Measurements from ENCODE around the gene CACTIN. TPM values are rescaled to one million over a fixed set of nuclear protein-coding genes. Genes with fewer than 3 reads are reported as not detected.
"Not testable (repeated sequence)": the region's sequence is repeated elsewhere in the genome, so short reads cannot be mapped to it uniquely, and the experiment has no call there.

Gene CACTIN
- total and polyA plus RNA-seq, 7 donors, result 6.2 to 23.9 (median 20.5) TPM

GRCh38 chr19:3669082-3669946 is 42.7 kb upstream of the CACTIN start:
- no peak for DNase-seq

GRCh38 chr19:3668331-3669081 is 41.9 kb upstream of the CACTIN start:
- Histone ChIP-seq H3K4me3 (peak overlapping the region in 2 of 4 donors; percentile 47 to 48), H3K36me3 (peaks cover 11 to 33% (median 19%) of the 10 kb centered on the region in 4 donors), H3K27ac (peak overlapping the region; percentile 99 to 100 (median 100)), H3K9me3 (no peaks in the 10 kb centered on the region), H3K4me1 (peaks cover 0 to 82% (median 77%) of the 10 kb centered on the region in 4 donors), H3K27me3 (no peaks in the 10 kb centered on the region)
- intact Hi-C loops (cut with DNase I), result loop anchor here (1.0 to 5.0 kb wide), 2 partner anchors 32 to 94 kb away; partner anchors contain the start of genes APBA3, MRPL54 and PIP5K1C
- WGBS, 2 donors, result 71 to 76% methylated on average over 34 of the region's 34 CpGs
- TF ChIP-seq EP300 (IDR thresholded peaks at IDR 0.05) (no peak), POLR2AphosphoS5 (IDR thresholded peaks at IDR 0.05) (peak in 1 of 4 donors; percentile 9)
- TF ChIP-seq, protein P1, sequence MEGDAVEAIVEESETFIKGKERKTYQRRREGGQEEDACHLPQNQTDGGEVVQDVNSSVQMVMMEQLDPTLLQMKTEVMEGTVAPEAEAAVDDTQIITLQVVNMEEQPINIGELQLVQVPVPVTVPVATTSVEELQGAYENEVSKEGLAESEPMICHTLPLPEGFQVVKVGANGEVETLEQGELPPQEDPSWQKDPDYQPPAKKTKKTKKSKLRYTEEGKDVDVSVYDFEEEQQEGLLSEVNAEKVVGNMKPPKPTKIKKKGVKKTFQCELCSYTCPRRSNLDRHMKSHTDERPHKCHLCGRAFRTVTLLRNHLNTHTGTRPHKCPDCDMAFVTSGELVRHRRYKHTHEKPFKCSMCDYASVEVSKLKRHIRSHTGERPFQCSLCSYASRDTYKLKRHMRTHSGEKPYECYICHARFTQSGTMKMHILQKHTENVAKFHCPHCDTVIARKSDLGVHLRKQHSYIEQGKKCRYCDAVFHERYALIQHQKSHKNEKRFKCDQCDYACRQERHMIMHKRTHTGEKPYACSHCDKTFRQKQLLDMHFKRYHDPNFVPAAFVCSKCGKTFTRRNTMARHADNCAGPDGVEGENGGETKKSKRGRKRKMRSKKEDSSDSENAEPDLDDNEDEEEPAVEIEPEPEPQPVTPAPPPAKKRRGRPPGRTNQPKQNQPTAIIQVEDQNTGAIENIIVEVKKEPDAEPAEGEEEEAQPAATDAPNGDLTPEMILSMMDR (IDR thresholded peaks at IDR 0.05), result no peak
- no peak for DNase-seq

More at GRCh38 chr19:3669082-3669946, 42.7 kb upstream of the CACTIN start:
- TF ChIP-seq, protein P1 (IDR thresholded peaks at IDR 0.05), result no peak
- TF ChIP-seq POLR2A (IDR thresholded peaks at IDR 0.05), result no peak
- peak in 2 of 4 donors; percentile 29 to 44 for TF ChIP-seq POLR2AphosphoS5 (IDR thresholded peaks at IDR 0.05)
- TF ChIP-seq EP300 (IDR thresholded peaks at IDR 0.05), result peak in 1 of 4 donors; percentile 6
- H3K9me3 ChIP-seq, result no peaks in the 10 kb centered on the region
- peak overlapping the region in 3 of 4 donors; percentile 47 to 51 (median 48) for H3K4me3 ChIP-seq
- 56 to 72% methylated on average over 39 of the region's 39 CpGs for WGBS, 2 donors
- H3K4me1 ChIP-seq, result peaks cover 0 to 87% (median 78%) of the 10 kb centered on the region in 4 donors
- no peaks in the 10 kb centered on the region for H3K27me3 ChIP-seq
- H3K27ac ChIP-seq, result peak overlapping the region; percentile 99 to 100 (median 100)
- H3K36me3 ChIP-seq, result peaks cover 3 to 30% (median 11%) of the 10 kb centered on the region in 4 donors
- intact Hi-C loops (cut with DNase I), result loop anchor here (5.0 kb wide), 1 partner anchor 93 kb away; the partner anchor contains the start of genes APBA3 and MRPL54

DNA sequence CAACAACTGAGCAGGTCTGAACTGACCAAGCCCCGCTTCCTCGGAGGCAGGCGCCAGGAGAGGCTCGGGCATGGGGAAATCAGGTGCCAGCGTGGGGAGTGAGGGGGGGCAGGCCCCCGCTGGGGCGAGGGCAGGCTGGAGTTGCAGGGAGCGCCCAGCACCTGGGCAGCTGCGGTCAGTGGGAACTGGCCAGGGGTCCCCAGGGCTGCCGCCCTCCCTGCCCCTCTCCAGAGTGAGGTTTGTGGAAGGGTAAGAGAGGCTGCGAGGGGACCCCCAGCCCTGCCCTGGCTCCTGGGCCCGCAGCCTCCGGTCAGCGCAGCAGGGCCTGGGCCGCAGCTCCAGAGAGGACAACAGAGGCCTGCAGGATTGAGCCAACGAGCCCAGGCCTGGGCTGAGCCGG is 41.2 kb upstream of the CACTIN start:
- H3K27me3 ChIP-seq, result no peaks in the 10 kb centered on the region
- peaks cover 17 to 40% (median 26%) of the 10 kb centered on the region in 4 donors for H3K36me3 ChIP-seq
- WGBS, 2 donors, result 91 to 93% methylated on average over 17 of the region's 17 CpGs
- H3K4me3 ChIP-seq, result no peak overlapping the region
- H3K9me3 ChIP-seq, result no peaks in the 10 kb centered on the region
- H3K4me1 ChIP-seq, result peaks cover 0 to 74% (median 70%) of the 10 kb centered on the region in 4 donors
- DNase-seq, result no peak
- peak overlapping the region; percentile 99 to 100 (median 100) for H3K27ac ChIP-seq
- TF ChIP-seq POLR2AphosphoS5 (IDR thresholded peaks at IDR 0.05), result peak in 2 of 4 donors; percentile 29 to 36
- TF ChIP-seq, protein P1 (IDR thresholded peaks at IDR 0.05), result no peak
- intact Hi-C loops (cut with DNase I), result loop anchor here (1.0 to 5.0 kb wide), 2 partner anchors 33 to 95 kb away; partner anchors contain the start of genes APBA3, MRPL54 and PIP5K1C

DNA sequence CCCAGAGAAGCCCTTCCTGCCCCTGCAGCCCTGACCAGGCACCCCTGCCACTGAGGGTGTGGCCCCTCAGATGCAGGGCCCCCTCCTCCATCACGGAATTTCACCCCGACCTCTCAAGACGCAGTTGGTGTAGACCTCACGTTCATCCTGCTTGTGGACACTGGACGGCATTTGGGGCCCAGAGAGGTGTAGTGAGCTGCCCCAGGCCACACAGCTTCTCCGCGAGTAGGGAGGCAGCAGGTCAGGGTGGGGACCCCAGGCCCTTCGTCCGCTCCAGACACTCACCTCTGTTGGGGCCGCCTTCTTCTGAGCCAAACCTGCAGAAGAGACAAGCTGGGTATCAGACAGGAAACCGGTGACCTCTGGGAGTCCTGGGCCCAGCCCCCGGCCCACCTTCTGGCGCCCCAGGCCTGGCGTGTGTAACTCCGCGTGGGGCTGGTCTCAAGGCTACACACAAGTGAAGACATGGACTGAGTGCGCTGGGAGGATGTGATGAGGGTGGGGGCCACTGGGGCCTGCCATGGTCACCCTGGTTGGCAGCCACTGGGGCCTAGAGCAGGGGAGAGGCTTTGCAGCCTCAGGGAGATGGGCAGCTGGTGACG is 40.5 kb upstream of the CACTIN start:
- no peaks in the 10 kb centered on the region for H3K9me3 ChIP-seq
- peaks cover 0 to 68% (median 64%) of the 10 kb centered on the region in 4 donors for H3K4me1 ChIP-seq
- 92% methylated on average over 18 of the region's 18 CpGs for WGBS, 2 donors
- no peak overlapping the region for H3K4me3 ChIP-seq
- peak overlapping the region; percentile 99 to 100 (median 100) for H3K27ac ChIP-seq
- H3K36me3 ChIP-seq, result peaks cover 17 to 46% (median 31%) of the 10 kb centered on the region in 4 donors
- no peak for DNase-seq
- H3K27me3 ChIP-seq, result no peaks in the 10 kb centered on the region
- TF ChIP-seq POLR2AphosphoS5 (IDR thresholded peaks at IDR 0.05), result no peak
- TF ChIP-seq POLR2A (IDR thresholded peaks at IDR 0.05), result no peak
- TF ChIP-seq, protein P1 (IDR thresholded peaks at IDR 0.05), result no peak
- no peak for TF ChIP-seq EP300 (IDR thresholded peaks at IDR 0.05)
- intact Hi-C loops (cut with DNase I), result loop anchor here (5.0 kb wide), 1 partner anchor 95 kb away; the partner anchor contains the start of genes APBA3 and MRPL54

DNA sequence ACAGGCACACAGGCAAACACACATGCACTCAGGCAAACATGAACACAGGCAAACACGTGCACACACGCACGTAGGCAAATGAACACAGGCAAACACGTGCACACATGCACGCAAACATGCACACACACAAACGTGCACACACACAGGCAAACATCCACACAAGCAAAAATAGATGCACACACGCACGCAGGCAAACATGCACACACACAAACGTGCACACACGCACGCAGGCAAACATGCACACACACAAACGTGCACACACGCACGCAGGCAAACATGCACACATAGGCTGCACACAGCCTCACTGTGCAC is 39.9 kb upstream of the CACTIN start:
- Histone ChIP-seq H3K27ac (peak overlapping the region in 3 of 4 donors; percentile 99 to 100 (median 100)), H3K36me3 (peaks cover 17 to 53% (median 36%) of the 10 kb centered on the region in 4 donors), H3K4me1 (peaks cover 0 to 62% (median 58%) of the 10 kb centered on the region in 4 donors)
- H3K9me3 ChIP-seq, H3K27me3 ChIP-seq, DNase-seq, H3K4me3 ChIP-seq: not testable (repeated sequence)
- 92 to 94% methylated on average over 14 of the region's 14 CpGs for WGBS, 2 donors
- intact Hi-C loops (cut with DNase I), result loop anchor here (5.0 kb wide), 1 partner anchor 96 kb away; the partner anchor contains the start of genes APBA3 and MRPL54

Data from sigmoid colon (tissue), 7 donors.